ENCODE results near the gene SPTBN1. TPM values are rescaled to one million over a fixed set of nuclear protein-coding genes. Genes with fewer than 3 reads are reported as not detected.

SPTBN1 gene
- polyA plus RNA-seq, 2 of the 4 experiments (the other 2 are of a cell fraction): 105 to 126 TPM

DNA sequence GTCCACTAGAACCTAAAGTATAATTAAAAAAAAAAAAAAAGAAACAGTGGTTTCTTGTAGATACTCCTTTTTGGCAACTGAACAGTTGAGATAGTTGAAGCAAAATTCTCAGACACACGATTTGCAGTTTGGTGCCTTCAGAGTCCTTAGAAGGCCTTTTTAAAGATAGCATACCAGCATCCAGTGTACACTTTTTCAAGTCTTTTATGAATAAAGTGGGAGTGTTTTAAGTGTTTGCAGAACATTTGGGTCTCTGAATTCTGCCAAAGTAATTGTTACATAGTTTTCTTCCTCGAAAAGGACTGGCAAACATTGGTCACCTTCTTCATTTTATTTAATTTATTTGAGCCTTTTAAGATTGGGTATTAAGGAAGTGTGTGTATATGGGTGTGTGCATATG, 62.3 kb downstream of the SPTBN1 start:
- TF ChIP-seq KDM5A (IDR thresholded peaks at IDR 0.05): no peak
- TF ChIP-seq POLR2AphosphoS2 (conservative IDR thresholded peaks at IDR 0.05; ENCODE audit: low read length): no peak
- TF ChIP-seq HOXB5 (CRISPR knock-in tag; IDR thresholded peaks at IDR 0.05): no peak
- TF ChIP-seq HOXB13 (CRISPR knock-in tag; IDR thresholded peaks at IDR 0.05; ENCODE audit: low read depth): no peak
- TF ChIP-seq, protein P1, sequence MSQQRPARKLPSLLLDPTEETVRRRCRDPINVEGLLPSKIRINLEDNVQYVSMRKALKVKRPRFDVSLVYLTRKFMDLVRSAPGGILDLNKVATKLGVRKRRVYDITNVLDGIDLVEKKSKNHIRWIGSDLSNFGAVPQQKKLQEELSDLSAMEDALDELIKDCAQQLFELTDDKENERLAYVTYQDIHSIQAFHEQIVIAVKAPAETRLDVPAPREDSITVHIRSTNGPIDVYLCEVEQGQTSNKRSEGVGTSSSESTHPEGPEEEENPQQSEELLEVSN (IDR thresholded peaks at IDR 0.05; ENCODE audit: borderline replicate concordance, low read depth): no peak
- no peak for TF ChIP-seq HEYL (CRISPR knock-in tag; IDR thresholded peaks at IDR 0.05)
- WGBS (ENCODE audit: missing lambda C conversion rate): 66% methylated on average over 2 of the region's 2 CpGs
- Histone ChIP-seq H3K4me2 (no peak overlapping the region), H3K9me3 (no peaks in the 10 kb centered on the region), H3K27ac (no peak overlapping the region), H3K4me3 (no peak overlapping the region), H3K4me1 (peaks cover 26% of the 10 kb centered on the region)
- CTCF ChIA-PET: no interaction called here
- ATAC-seq (no peak), FAIRE-seq (no peak), DNase-seq (ENCODE audit: low read depth in 1 of 2, low spot score in 1 of 2) (no peak)
- POLR2A ChIA-PET: no interaction called here

DNA sequence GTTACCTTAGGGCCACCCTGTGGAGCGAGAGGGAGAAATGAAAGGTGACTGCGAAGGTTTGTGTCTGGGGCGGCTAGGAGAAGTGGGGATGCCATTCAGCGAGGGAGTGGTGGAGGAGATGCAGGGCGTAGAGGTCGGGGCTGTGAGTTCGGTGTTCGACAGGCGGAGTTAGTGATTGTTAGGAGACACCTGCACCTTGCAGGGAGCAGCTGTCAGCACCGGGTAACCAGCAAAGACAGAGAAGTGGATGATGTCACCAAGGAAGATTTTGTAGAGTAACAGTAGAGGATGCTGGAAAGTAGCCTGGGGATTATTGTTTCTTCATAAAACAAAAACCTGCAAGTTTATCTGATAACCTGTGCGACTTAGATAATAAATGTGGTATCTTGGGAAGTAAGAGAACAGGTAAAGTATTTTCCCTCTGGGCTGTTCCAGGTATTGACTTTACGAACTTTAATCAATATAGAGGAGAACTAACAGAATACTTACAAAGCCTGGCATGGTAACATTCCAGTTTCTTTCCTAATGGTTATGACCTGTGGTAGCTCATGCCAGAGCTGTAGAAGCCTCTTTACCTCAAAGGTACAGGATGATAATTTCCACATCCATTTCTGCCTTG, 63.8 kb downstream of the SPTBN1 start:
- ChIA-PET CTCF (interaction anchor here (0.6 to 7.8 kb wide), 7 partner anchors 16 to 412 kb away, joined by 3 to 127 read pairs (median 3); no protein-coding TSS in a partner anchor), POLR2A (no interaction called here)
- H3K27ac ChIP-seq: peak overlapping the region in 1 of 2 experiments; percentile 57; a peak in 1 of 6 replicates
- ATAC-seq (no peak), FAIRE-seq (no peak), DNase-seq (ENCODE audit: low read depth in 1 of 2, low spot score in 1 of 2) (no peak)
- TF ChIP-seq, protein P2, sequence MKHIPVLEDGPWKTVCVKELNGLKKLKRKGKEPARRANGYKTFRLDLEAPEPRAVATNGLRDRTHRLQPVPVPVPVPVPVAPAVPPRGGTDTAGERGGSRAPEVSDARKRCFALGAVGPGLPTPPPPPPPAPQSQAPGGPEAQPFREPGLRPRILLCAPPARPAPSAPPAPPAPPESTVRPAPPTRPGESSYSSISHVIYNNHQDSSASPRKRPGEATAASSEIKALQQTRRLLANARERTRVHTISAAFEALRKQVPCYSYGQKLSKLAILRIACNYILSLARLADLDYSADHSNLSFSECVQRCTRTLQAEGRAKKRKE (CRISPR knock-in tag; IDR thresholded peaks at IDR 0.05; ENCODE audit: low read depth): no peak
- TF ChIP-seq RAD21 (conservative IDR thresholded peaks at IDR 0.05 in 1 of 2, IDR thresholded peaks at IDR 0.05 in 1 of 2): no peak
- TF ChIP-seq ESRRA (IDR thresholded peaks at IDR 0.05; ENCODE audit: borderline replicate concordance, low read length): no peak
- TF ChIP-seq, protein P3, sequence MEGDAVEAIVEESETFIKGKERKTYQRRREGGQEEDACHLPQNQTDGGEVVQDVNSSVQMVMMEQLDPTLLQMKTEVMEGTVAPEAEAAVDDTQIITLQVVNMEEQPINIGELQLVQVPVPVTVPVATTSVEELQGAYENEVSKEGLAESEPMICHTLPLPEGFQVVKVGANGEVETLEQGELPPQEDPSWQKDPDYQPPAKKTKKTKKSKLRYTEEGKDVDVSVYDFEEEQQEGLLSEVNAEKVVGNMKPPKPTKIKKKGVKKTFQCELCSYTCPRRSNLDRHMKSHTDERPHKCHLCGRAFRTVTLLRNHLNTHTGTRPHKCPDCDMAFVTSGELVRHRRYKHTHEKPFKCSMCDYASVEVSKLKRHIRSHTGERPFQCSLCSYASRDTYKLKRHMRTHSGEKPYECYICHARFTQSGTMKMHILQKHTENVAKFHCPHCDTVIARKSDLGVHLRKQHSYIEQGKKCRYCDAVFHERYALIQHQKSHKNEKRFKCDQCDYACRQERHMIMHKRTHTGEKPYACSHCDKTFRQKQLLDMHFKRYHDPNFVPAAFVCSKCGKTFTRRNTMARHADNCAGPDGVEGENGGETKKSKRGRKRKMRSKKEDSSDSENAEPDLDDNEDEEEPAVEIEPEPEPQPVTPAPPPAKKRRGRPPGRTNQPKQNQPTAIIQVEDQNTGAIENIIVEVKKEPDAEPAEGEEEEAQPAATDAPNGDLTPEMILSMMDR (IDR thresholded peaks at IDR 0.05): no peak
- no peak for TF ChIP-seq KDM5A (IDR thresholded peaks at IDR 0.05)
- TF ChIP-seq HOXA7 (CRISPR knock-in tag; IDR thresholded peaks at IDR 0.05): no peak
- TF ChIP-seq POLR2AphosphoS2 (conservative IDR thresholded peaks at IDR 0.05; ENCODE audit: low read length): no peak
- TF ChIP-seq HDAC2 (IDR thresholded peaks at IDR 0.05): no peak
- no peak for TF ChIP-seq CBX2 (IDR thresholded peaks at IDR 0.05; ENCODE audit: borderline replicate concordance, low read depth)
- no peak for TF ChIP-seq NPAS2 (CRISPR knock-in tag; IDR thresholded peaks at IDR 0.05; ENCODE audit: borderline replicate concordance)
- TF ChIP-seq JUNB (IDR thresholded peaks at IDR 0.05): no peak
- no peak for TF ChIP-seq JUN (IDR thresholded peaks at IDR 0.05)
- no peak for TF ChIP-seq RNF2 (IDR thresholded peaks at IDR 0.05; ENCODE audit: borderline replicate concordance, low read depth)
- no peak for TF ChIP-seq MAZ (IDR thresholded peaks at IDR 0.05; ENCODE audit: borderline replicate concordance, low read depth, low read length)
- TF ChIP-seq ZSCAN20 (CRISPR knock-in tag; IDR thresholded peaks at IDR 0.05): no peak
- no peaks in the 10 kb centered on the region for H3K9me3 ChIP-seq
- H3K4me3 ChIP-seq: no peak overlapping the region
- WGBS (ENCODE audit: missing lambda C conversion rate): 86% methylated on average over 12 of the region's 12 CpGs
- peaks cover 41% of the 10 kb centered on the region for H3K4me1 ChIP-seq
- peak overlapping the region; percentile 9; the same call in 1 of the 3 replicates for H3K4me2 ChIP-seq

DNA sequence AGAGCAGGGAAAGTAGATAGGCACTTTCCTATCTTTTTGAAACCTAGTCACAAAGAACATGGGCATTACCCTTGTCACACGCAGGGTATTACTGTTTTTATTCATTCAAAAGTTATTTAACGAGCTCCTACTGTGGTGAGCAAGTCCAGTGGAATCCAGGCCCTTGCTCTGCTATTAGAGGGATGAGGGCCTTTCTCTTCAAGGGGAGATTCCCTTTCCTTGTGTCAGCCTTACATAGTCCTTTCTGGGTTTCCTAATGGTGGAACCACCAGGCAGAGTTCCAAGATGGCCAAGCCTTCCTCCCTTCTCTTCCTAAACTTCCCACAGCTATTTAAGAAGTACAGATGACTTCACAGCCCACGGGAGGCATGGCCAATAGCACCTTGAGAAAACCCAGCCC, 64.6 kb downstream of the SPTBN1 start:
- POLR2A ChIA-PET: no interaction called here
- TF ChIP-seq FOSL2 (IDR thresholded peaks at IDR 0.05) (no peak), FOSL2 (CRISPR knock-in tag; IDR thresholded peaks at IDR 0.05) (0 out of 2 replicates have a peak, but pooled peaks have one; percentile 21), TP53 (CRISPR knock-in tag; IDR thresholded peaks at IDR 0.05) (no peak)
- ATAC-seq: peak; percentile 59 to 61; a peak in 5 of 6 replicates
- no peaks in the 10 kb centered on the region for H3K9me3 ChIP-seq
- CTCF ChIA-PET: interaction anchor here (0.6 to 7.8 kb wide), 11 partner anchors 17 to 413 kb away, joined by 3 to 127 read pairs (median 4); no protein-coding TSS in a partner anchor
- peaks cover 42% of the 10 kb centered on the region for H3K4me1 ChIP-seq
- no peak for FAIRE-seq
- H3K27ac ChIP-seq: peak overlapping the region in 1 of 2 experiments; percentile 57; a peak in 3 of 6 replicates
- peak overlapping the region; percentile 9; the same call in 1 of the 3 replicates for H3K4me2 ChIP-seq
- 43% methylated on average over 3 of the region's 3 CpGs for WGBS (ENCODE audit: missing lambda C conversion rate)
- peak in 1 of 2 experiments; percentile 35 for DNase-seq (ENCODE audit: low read depth in 1 of 2, low spot score in 1 of 2)
- no peak overlapping the region for H3K4me3 ChIP-seq
